ENCODE data around the gene EXD3.
"Not testable (repeated sequence)": the region's sequence is repeated elsewhere in the genome, so short reads cannot be mapped to it uniquely, and the experiment has no call there.

EXD3 gene

GRCh38 chr9:137354845-137355760 lies 67.9 kb downstream of the EXD3 start:
- ATAC-seq = no peak

DNA sequence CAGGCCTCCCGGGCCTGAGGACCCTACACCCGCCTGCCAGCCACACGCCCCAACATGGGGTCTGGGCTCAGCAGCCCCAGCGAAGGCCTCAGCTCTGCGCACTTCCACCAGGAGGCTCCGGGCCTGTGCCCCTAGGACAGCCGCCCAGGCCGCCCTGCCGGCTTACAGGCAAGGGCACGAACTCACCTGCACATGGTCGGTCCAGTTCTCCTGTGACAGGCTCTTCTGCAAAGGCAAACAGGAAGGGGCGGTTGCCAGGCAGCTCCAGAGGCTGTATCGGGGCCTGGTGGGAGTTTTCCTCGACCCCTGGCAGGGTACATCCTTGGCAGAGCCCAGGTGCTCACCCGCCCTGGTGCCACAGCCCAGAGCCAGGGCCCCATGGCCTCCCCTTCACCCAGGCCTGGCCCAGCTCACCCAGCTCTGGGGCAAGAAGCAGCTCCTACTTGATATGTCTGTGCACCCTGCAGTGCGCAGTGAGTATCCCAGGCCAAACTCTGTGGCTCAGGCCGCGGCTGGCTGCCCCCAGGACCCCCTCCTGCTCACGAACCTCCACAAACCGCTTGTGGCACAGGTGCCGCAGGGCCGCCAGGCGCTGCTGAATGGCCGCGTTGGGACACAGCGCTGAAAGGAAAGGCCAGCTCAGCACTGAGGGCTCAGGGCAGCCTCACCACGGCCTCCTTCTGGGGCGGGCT lies 68.7 kb downstream of the EXD3 start:
- no peak for ATAC-seq

GRCh38 chr9:137353223-137354152 lies 69.5 kb downstream of the EXD3 start:
- ATAC-seq = no peak

GRCh38 chr9:137352511-137353222 lies 70.3 kb downstream of the EXD3 start:
- ATAC-seq = no peak

DNA sequence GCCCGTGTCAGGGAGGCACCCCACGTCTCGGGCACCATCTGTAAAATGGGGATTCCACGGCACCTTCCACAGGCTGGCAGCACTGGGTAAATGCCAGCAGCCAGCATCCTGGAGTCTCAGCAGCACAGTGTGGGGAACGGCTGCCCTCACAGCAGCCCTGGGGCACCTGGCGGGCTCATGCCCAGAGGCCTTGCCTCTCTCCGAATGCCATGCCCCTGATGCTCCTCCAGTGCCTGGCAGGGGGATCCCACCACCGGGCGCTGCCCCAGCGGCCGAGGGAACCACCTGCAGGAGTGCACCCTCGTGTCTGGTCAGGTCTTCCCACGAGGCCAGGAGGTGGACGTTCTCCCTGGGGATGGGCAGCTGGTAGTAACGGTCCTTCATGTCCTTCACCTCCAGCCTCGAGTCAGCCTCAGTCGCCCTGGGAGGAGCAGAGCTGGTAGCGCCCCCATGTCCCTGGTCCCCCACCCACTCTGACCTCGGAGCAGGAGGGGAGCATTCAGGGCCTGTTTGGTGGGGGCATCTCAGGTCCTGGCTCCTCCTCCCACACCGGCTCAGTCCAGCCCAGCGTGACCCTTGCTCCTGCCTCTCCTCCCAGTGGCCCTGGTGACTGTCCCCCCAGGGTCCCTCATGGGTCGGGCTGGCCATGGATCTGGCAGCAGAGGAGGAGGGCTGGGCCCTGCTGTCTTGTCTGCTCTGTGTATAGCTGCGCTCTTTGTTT lies 71.0 kb downstream of the EXD3 start:
- no peak for ATAC-seq

DNA sequence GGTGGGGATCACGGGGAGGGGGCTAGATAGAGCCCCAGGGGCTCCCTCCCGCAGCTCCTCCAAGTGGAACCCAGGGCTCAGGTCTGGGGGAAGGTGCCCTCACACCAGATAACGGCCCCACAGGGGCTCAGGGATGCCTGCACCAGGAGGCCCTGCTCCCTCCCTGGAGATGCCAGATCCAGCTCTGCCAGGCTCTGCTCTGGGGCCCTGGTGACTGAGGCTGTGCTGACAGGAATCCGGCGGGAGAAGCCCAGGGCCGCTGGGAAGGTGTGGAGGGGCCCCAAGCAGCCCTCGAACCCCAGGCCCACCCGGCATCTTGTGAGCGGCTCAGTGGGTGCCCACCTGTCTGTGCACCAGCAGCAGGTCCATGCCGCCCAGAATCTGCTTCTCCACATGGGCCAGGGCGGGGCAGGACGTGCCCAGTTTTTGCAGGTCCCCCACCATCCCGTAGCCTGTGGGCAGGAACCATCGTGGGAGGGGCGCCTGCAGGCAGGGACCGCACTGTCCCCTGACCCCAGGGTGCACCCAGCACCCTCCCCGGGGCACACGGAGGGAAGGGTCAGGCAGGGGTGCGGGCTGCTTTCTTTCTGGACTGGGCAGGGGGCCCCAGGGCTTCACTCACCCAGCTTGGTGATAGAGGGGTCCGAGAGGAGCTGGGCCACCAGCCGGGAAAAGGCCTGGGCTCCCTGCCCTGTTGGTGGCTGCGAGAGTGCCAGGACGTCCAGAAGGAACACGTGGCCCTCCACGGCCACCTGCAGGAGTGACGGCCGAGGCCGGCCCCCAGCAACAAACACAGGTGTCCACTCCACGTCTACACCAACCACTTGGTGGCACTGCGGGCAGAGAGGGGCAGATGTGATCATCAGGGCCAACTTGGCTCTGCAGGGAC lies 72.0 kb downstream of the EXD3 start:
- no peak for ATAC-seq

- no peak for ATAC-seq
Observed at GRCh38 chr9:137349471-137350033, 73.4 kb downstream of the EXD3 start.

DNA sequence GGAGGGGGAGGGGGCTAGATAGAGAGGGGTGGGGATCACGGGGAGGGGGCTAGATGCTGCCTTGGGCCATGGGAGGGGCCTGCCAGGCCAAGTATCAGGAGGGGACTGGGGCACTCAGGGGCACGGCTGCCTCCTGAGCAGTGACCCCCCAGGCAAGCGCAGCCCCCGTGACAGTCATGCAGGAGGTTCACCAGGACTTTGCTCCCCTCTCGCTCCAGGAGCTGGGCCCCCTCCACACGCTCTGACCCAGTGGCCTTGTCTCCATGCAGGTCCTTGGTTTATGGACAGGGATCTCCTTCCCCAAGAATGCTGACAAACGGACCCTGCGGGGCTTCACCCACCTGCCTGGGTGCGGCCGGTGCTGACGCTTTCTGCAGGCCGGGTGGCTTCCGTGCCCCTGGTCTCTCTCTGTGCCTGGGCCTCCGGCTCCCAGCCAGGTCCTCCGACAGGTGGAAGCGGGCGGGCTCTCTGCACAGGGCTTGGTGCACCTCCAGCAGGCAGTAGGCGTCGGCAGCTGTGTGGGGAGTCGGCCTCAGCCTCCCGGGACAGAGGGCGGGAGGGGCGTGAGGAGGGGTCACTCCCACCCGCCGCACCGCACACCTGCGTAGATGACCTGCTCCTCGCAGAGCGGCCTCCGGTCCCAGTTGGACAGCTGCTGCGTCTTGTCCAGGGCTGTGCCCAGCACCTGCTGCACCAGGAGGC lies 74.0 kb downstream of the EXD3 start:
- no peak for ATAC-seq

GRCh38 chr9:137347928-137348327 lies 75.0 kb downstream of the EXD3 start:
- no peak for ATAC-seq

DNA sequence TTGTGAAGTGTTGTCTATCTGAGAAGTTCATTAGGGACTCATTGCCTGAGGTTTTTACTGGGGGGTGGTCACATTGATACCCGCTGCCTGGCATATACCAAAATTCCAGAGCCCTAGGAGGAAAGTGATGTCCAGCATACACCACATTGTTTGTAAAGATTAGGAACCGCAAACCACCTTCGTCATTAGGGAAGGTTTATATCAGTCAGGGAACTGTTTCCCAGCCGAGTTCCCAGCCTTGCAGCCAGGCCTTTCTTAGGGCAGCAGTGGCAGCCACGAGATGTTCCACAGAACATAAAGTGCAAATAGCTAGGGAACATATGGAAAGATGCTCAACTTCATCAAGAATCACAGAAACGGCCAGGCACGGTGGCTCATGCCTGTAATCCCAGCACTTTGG lies 80.5 kb downstream of the EXD3 start:
- no peak for ATAC-seq

DNA sequence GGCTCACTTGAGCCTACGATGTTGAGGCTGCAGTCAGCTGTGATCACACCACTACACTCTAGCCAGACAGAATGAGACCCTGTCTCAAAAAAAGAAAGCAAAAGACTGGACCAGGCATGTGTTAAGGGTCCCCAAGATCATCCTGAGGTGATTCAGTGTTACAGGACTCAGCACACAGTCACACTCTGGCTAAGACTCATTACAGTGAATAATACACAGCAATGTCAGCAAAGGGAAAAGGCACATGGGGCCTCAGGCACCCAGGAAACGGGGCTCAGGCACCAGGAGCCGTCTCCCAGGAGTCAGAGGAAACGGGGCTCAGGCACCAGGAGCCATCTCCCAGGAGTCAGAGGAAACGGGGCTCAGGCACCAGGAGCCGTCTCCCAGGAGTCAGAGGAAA lies 81.7 kb downstream of the EXD3 start:
- no peak for ATAC-seq

GRCh38 chr9:137339908-137340462 lies 83.0 kb downstream of the EXD3 start:
- ATAC-seq = not testable (repeated sequence)

DNA sequence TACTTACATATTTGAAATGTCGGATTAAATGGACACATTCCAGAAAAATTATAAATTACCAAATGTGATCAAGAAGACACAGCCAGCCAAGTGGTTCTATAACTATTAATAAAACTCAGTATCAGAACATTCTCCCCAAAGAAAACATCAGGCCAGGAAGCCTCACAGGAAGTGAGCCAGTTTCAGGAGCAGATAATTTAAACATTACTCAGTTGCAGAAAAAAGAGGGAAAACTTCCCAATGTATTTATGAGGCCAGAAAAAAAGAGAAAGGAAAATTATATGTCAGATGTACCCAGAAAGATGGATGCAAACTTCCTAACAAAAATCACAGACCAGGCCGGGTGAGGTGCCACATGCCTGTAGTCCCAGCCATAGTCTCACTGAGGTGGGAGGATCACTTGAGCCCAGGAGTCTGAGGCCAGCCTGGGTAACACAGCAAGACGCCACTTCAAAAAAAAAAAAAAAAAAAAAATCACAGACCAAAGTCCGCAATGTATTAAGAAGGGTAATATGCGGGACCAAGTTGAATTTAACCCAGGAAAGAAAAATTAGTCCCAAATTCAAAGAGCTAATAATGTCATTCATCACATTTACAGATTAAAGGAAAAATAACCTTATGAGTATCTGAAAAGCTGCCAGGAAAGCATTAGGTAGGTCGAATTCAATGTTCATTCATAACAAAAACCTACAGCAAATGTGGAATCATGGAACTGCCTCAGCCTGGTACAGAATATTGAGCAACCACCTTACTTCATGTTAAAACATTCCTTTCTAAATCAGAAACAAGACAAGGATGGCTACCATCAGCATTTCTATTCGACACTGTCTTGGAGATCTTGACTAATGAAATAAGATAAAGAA lies 83.7 kb downstream of the EXD3 start:
- ATAC-seq = no peak

GRCh38 chr9:137336735-137337134 lies 86.2 kb downstream of the EXD3 start:
- no peak for ATAC-seq

DNA sequence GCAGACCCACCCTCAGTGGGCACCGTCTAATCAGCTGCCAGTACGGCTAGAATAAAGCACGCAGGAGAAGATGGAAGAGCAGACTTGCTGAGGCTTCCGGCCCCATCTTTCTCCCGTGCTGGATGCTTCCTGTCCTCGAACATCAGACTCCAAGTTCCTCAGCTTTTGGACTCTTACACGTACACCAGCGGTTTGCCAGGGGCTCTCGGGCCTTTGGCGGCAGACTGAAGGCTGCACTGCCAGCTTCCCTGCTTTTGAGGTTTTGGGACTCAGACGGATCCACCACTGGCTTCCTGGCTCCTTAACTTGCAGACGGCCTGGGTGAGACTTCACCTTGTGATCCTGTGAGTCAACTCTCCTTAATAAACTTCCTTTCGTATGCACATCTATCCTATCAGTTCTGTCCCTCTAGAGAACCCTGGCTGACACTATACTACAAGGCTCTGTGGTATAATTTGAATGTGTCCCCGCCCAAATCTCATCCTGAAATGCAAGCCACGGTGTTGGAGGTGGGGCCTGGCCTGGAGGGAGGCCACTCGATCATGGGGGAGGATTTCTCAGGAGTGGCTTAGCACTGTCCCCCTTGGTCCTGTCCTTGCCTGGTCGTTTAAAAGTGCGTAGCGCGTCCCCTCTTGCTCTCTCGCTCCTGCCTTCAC lies 89.8 kb downstream of the EXD3 start:
- no peak for ATAC-seq

DNA sequence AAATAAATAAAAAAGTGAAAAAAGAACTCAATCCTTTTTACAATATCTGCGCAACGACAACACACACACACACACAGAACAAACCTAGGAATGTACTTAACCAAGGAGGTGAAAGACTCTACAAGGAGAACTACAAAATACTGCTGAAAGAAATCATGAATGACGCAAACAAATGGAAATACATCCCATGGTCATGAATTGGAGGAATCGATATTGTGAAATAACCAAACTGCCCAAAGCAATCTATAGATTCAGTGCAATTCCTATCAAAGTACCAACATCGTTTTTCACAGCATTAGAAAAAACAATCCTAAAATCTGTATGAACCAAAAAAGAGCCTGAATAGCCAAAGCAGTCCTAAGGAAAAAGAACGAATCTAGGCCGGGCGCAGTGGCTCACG lies 91.0 kb downstream of the EXD3 start:
- no peak for ATAC-seq

- no peak for ATAC-seq
Observed at GRCh38 chr9:137330689-137331088, 92.3 kb downstream of the EXD3 start.

GRCh38 chr9:137329590-137329989 lies 93.4 kb downstream of the EXD3 start:
- not testable (repeated sequence) for ATAC-seq
